Measurements from ENCODE around the gene PLA2G2F.

PLA2G2F gene

DNA sequence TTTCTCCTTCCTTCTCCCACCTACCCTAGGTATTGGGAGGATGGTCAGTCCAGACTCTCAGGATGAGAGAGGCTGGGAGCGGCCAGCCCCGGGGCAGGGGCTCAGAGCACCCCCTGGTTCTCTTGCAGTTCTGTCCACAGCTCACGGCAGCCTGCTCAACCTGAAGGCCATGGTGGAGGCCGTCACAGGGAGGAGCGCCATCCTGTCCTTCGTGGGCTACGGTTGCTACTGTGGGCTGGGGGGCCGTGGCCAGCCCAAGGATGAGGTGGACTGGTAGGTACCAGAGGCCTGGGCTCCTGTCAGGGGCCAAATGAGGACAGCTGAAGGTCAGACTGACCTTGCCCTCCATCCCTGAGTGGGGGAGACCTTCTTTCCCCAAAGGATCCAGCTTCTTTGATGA, 4.2 kb downstream of the PLA2G2F start:
- DNase-seq: no peak

DNA sequence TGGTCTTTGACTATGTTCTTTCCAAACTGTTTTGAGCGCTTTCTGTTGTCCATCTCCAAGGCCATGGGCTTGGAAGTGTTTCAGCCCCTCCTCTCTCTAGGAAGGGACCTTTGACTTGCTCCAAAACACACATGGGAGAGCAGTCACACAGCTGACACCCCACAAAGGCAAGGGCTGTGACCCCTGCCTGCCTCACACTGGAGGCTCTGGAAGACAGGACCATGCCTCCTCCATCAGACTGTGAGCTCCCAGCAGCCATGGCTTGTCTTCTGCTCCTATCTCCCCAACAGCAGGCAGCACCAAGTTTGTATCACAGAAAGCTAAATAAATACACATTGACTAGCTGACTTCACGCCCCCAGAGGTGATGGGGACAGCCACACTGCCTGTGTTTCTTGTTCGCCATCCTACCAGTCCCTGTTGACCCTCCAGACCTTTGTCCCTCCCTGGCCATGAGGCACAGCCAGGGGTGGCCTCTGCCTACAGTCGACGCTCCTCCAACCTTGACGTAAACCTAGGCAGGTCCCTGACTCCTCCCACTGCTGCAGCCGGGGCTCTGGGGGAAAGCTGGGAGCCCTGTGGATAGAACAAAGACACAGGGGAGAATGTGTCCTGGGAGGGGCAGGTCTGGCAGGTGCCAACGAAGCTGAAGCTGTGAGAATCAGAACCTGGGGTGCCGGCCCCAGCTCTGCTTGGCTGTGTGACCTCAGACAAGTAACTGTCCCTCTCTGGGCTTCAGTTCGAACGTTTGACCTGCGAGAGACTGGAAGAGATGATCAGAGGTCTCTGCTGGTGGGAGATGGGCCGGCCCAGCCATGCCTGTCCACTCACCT, 4.8 kb downstream of the PLA2G2F start:
- DNase-seq: no peak

DNA sequence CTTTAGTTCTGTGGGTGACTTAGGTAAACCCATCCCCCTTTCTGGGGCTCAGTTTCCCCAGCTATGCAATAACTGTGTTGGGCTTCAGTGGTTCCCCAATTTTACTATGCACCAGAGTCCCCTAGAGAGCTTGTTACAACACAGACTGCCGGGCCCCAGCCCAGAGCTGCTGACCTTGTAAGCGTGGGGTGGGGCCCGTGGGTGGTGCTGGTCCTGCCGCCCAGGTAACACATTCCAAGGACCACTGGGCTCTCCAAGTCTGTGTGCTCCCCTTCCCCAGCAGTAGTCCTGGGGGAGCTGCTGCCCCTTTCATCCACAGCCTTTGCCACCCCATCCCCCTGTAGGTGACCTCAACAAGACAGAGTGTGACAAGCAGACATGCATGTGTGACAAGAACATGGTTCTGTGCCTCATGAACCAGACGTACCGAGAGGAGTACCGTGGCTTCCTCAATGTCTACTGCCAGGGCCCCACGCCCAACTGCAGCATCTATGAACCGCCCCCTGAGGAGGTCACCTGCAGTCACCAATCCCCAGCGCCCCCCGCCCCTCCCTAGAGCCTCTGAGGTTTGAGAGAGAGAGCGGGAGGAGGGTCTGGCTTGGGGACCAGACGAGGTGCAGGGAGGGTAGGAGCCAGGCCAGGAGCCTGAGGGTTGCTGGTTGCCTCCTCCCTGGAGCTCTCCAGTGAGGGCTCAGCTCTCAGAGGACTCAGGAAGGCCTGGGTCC, 8.9 kb downstream of the PLA2G2F start:
- DNase-seq: no peak

DNA sequence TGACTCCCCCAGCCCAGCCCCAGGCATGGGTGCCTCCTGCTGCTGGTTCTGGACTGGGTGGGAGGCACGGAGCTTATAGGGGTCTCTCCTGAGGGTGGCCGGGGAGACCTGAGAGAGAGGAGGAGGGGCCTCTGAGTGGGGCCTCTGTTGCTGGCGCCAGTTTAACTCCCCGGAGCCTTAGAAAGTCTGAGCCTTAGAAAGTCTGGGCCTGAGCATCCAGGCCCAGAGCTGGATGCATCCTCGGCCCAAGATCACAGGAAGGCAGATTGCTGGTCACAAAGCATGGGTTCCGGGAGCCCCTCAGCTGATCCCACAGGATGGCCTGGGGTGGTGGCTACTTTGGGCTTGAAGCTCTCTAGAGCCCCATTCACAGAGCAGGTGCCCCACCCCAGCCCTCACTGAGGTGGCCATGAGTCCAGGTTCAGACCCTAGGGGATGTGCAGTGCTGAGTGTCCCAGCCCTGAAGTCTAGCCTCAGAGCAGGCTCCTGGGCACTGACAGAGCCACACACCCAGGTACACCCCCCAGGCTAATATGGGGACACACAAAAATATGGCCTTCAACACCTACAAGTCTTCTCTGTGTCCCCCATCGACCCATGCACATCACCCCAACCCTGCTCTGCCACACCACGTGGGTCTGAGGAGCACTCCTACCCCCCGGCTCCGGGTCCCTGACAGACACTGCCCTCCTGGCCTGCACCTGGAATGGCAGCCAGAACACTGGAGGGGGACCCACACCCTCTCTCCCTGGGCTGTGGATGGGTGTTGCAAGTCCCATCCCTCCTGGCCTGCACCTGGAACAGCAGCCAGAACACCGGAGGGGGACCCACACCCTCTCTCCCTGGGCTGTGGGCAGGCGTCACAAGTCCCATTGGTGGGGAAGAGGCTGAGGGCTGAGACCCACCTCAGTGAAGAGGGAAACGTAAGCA, 9.7 kb downstream of the PLA2G2F start:
- DNase-seq: no peak

DNA sequence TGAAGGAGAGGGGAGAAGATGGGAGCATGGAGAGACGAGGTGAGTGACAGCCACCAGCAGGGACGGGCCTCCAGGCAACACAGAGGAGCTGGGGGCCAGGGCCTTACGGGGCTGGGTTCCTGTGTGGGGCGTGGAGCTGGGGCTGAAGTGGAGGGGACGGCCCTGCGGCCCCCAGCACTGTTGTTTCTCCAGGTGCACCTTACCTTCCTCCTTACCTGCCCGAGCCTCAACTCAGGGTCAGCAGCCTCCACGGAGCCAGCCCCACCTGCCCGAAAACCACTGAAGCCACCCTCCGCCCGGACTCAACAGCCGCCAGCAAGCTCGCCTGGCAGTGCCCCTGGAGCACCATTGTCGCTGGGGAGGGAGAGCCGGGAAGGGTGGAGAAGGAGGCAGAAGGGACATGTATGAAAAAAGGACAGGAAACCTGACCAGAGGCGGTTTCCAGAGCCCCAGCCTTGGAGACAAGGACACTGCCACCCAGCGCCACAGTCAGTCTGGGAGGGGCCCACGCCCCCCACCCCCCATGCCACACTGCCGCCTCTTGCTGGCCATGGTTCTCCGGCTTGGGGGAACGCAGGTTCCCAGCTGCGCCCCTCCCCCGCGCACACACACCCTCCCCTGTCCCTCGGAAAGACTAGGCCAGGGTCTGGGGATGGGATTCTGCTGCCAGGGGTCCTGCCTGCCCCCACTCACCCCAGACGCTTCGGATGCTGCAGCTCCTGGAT, 10.6 kb downstream of the PLA2G2F start:
- DNase-seq: no peak

DNA sequence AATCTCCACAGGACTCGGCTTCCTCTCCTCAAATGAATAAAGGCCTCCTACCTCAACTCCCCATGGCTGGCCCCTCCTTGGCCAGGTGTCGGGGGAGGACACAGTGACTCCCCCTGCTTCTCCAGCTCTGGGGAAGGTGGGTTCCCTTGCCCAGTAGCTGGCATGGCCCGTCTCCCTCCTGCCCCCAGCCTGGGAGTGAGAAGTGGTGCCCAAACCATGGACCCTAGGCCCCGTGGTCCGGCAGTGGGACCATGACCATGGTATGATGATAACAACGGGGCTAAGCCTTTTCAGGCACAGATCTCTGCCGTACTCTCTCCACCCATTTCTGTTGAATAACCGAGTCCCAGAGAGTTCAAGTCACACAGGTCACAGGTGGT, 11.2 kb downstream of the PLA2G2F start:
- no peak for DNase-seq

DNA sequence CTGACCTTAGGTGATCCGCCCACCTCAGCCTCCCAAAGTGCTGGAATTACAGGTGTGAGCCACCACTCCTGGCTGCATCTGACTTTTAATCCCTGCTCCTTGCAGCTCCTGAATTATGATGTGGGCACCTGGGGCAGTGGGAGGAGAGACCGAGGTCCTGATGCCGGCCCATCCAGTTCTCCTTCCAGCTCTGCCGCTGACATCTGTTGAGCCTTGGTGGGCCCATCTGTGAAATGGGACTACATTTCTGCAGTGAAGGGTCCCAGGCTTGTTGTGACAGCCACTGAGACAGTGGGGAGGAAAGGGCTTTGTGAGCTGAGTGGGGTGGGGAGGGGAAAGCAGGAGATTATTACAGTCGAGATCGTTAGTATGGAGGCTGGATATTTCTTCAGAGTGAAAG, 11.8 kb downstream of the PLA2G2F start:
- DNase-seq: no peak

DNA sequence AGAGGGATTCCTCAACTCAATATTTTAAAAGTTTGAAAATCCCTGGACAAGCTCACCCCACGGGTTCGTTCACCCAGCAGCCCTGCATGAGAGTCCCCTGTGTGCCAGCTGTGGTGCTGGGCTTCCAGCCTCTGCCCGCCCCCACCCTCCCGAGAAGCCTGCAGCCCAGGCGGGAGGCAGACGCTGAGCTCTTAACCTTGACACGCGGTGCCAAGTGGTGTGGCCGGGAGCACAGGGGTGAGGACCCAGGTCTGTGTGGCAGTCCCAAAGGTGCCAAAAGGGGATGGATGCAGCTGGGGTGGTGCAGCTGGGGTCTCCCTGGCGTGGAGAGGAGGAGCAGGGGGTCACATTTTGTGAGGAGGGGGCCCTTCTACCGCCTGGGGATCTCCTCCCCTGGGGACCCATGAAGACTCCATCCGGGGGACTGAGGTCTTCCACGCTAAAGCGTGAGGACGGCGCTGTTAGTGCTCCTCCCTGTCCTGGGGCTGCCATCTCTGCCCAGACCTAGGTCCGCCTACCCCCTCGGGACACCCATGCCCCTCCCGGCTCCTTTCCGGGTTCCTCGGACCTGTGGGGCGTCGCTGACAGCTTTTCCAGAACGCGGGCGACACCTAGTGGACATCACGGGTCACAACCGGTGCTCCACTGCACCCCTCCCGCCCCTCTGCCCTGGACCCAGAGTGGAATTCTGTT, 12.9 kb downstream of the PLA2G2F start:
- DNase-seq: peak; percentile 77 to 88 (median 85)

DNA sequence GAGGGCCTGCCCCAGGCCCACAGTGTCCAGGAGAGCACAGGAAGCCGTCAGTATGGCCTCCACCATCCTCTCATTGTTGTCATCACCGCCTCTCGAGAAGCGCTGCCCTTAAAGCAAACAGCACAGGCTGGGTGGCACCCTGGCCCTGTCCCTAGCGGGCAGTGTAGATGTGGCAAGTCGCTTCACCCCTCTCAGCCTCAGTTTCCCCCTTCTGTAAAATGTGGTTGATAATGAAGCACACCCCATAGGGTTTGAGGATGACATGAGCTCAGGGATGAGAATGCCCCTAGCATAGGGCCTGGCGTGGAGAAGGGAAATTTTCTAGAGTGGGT, 13.4 kb downstream of the PLA2G2F start:
- no peak for DNase-seq

DNA sequence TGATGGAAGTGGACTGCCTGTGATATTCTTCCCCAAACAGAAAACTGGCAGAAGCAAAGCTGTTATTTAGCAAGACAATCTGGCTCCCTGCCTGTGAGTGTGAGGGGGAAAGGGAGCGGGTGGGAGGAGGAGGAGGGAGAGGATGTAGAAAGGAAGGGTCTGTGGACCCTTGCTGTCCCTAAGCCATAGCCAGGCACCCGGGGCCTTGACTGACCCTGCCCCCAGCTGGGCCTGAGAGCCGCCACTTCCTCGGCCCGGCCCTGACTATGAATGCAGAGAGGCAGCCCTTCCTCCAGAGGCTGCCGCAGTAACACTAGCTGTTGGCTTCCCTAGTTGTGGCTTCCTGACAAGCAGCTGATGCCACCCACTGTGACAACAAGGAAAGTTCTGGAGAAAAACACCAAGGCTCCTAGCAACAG, 13.9 kb downstream of the PLA2G2F start:
- peak; percentile 61 to 86 (median 82) for DNase-seq

DNA sequence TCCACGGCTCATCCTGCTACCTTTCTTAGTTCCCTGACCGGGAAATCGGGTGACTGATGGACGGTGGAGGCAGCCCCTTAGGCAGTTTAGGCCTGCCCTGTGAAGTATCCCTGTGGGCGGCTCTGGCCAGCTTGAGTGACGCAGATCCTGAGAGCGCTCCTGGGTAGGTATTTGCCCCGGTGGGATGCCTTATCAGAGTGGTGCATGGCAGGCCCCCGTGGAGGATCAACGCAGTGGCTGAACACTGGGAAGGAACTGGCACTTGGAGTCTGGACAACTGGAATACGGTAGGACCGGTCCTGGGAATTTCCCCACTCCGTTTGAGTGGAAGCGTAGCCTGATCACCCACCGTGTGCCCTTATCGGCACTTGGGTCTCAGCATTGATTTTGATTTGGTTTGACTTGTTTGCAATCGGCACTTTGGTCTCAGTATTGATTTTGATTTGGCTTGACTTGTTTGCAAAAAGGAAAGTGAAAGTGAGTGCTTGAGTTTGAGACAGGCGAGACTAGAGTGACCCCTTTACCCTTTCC, 15.2 kb downstream of the PLA2G2F start:
- no peak for DNase-seq

DNA sequence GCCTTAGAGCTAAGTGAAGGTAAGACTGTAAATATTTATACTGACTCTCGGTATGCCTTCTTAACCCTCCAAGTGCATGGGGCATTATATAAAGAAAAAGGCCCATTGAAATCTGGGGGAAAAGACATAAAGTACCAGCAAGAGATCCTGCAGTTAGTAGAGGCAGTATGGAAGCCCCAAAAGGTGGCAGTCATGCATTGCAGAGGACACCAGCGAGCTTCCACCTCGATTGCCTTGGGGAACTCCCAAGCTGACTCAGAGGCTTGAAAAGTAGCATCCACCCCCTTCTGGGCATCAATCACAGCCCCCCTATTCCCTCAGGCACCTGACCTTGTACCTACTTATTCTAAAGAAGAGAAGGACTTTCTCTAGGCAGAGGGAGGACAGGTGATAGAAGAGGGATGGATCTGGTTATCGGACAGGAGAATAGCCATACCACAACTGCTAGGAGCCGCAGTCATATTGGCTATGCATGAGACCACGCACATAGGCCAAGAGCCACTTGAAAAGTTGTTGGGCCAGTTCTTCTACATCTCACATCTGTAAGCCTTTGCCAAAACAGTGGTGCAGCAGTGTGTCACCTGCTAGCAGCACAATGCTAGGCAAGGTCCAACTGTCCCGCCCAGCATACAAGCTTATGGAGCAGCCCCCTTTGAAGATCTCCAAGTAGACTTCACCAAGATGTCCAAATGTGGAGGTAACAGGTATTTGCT, 19.4 kb downstream of the PLA2G2F start:
- DNase-seq: no peak

DNA sequence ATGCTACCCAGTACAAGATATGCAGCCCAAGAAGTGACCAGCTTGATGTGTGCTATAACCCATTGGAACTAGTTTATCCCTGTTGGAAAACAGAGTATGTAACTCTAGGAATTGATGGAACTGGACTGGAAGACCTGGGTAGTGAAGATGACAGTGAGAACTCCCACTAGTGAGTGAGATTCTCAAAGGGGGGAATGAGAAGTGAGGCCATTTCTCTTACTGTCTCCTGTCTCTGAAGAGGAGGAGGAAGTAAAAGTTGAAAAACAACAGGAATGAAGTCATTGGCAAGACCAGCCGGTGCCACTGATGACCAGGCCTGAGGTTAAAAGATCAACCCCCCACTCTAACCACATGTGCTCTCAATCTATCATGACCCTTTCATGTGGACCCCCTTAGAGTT, 20.9 kb downstream of the PLA2G2F start:
- no peak for DNase-seq

DNA sequence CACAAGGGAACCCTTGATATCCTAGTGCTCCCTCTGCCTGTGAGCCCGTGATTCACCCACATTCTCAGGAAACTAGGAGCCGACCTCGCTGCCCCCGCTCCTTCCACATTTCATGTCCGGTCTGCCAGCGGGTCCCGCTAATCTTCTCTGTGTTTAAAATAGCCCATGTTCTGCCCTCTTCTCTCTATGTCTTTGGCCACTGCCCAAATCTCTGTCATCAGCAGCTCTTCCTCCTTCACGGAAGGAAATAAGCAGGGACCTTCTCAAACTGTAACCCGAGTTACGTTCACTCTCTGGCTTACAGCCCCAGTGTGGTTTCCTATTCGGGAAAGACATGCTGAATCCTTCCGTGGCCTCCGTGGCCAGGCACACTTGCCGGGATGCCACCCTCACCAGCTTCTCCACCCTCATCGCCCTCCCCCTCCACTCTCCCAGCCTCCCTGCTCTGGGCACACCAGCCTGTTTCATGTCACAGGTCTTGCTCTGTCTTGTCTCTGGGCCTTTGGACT, 25.6 kb downstream of the PLA2G2F start:
- peak; percentile 32 to 74 (median 62) for DNase-seq

DNA sequence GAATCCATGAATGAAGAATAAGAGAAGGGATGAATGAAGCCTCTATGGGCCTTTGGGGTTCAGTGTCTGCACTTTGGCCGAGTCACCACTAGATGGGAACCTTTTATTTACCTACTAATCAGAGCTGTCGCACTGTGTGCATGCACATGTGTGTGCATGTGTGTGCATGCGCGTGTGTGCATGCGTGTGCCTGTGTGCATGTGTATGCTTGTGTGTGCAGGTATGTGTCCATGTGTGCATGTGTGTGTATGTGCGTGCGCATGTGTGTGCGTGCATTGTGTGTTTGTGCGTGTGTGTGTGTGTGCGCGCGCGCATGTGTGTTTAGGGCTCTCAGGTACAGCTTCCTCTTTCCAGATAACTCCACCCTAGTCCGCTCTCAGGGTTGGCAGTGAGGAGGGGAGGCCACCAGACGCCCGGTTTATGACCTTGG, 26.4 kb downstream of the PLA2G2F start:
- peak in 1 of 4 experiments; percentile 33 for DNase-seq

DNA sequence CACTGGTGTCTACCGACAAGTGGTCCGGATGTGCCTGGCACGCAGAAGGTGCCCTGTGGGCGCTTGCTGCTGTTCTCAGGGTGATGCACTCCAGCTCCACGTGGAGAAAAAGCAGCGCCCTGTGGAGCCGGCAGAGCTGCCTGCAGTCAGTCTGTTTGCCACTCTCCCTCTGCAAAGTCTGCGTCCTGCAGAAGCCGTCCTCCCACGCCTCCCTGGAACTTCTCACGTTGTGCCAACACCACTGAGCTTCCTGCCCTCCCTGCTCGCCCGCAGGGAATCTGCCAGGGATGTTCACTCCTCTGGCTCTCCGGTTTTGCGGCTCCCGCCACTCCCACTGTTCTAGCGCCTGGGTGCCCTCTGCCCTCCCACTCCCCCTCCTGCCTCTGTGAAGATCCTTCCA, 26.9 kb downstream of the PLA2G2F start:
- DNase-seq: no peak

DNA sequence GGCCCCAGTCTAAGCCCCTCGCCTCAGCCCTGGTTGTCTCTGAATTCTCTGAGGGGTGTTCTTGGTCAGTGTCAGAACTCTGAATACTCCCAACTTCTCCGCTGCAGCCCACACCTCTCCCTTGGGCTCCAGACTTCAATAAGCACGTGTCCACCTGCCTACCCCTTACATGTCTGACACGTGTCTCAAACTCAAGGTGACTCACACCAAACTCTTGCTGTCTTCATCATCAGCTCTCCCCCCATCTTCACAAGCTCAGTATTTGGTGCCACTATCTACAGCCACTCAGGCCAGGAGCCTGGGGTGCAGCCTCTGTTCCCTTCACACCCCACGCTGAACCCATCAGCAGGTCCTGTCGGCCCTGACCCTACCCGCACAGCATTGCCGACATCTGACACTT, 28.0 kb downstream of the PLA2G2F start:
- no peak for DNase-seq

DNA sequence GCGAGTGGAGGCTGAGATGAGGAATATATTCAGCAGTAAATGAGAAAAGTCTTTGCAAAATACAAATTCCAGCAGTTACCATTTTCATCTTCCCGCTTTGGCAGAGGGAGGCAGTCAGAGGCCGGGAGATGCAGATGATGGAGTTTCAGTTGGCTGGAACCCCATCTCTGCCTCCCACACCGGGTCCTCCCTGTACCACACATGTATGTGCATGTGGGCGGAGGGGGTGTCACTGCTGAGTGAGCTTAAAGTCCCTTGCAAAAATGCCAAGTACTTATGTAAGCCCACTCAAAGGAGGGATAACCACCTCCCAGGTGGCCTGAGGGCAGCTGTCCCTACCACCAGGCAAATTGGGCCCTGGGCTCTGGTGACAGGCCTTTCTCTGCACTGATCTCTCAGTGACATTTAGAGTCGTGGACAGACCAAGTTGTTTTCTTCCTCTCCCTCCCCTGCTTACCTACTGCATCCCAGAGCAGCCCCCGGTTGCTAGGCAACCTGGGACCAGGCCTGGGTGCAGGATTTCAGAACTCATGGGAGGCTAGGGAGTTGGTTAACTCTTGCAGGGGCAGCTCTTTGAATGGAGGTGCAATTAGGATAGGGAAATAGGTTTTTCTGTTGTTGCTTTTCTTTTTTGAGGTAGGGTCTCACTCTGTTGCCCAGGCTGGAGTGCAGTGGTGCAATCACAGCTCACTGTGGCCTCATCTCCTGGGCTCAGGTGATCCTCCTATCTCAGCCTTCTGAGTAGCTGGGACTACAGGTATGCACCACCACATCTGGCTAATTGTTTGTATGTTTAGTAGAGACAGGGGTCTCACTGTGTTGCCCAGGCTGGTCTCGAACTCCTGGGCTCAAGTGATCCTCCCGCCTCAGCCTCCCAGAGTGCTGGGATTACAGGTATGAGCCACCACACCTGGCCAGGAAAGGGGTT, 29.7 kb downstream of the PLA2G2F start:
- no peak for DNase-seq

DNA sequence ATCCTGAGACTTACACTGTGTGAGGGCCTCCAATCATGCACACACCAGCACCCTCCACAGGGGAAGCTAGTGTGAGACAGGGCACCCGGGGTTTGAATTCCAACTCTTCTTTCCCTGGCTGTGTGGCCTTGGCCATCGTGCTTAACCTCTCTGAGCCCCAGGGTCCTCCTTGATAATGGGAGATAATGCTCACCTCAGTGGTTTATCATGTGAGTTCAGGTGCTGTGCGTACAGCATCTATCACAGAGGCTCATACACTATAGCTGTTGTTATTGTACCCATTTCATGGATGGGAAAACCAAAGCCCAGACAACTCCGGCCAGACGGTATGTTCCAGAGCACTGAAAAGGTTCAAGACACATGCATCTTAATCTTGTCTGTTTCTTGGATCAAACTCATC, 30.8 kb downstream of the PLA2G2F start:
- DNase-seq: no peak
